Measurements from ENCODE around the gene STOX1. TPM values are rescaled to one million over a fixed set of nuclear protein-coding genes. Genes with fewer than 3 reads are reported as not detected.

STOX1 gene
- total and polyA plus RNA-seq, 2 of the 13 experiments (the other 11 are each of a cell fraction or from before 2014, with no cell fraction given) = 2.5 to 6.0 TPM

DNA sequence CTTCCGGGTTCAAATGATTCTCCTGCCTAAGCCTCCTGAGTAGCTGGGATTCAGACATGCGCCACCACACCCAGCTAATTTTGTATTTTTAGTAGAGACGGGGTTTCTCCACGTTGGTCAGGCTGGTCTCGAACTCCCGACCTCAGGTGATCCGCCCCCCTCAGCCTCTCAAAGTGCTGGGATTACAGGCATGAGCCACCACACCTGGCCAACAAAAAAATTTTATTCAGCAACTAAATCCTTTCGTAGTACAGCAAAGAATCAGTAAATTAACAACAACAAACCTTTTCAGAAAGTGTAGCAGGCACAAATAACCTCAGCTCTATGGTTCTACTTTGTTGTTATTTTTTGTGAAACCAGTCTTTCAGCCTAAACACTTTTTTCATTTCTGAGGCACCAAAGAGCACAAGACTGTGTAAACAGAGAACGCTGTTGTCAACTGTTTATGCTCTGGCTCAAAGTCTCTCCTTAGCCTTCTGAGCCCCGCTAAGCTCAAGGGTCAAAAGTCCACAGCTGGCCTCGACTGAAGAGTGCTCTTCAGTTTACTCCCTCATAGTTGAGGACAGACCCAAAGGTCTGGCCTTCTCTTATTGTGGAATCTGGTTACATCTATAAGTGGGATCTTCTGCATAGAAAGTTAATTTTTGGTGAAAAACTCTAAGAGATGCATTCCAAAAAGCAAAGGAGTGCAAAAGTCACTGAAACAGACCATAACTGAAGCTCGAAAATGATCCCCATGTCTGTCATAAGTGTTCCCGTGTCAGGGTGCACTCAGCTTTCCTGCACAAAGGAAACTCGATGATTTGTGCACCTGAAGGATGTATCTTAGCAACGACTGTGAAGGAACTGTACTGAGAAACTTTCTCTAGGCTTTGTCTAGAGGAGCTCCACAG is 49.2 kb downstream of the STOX1 start (continued):
- TF ChIP-seq PATZ1 (CRISPR knock-in tag; IDR thresholded peaks at IDR 0.05) (no peak), CENPX (CRISPR knock-in tag; IDR thresholded peaks at IDR 0.05) (no peak), ZNF619 (CRISPR knock-in tag; IDR thresholded peaks at IDR 0.05) (no peak), ZNF512 (CRISPR knock-in tag; IDR thresholded peaks at IDR 0.05) (no peak), MEF2D (CRISPR knock-in tag; IDR thresholded peaks at IDR 0.05) (peak; percentile 39; the same call in 1 of the 2 replicates), THAP9 (CRISPR knock-in tag; IDR thresholded peaks at IDR 0.05; ENCODE audit: borderline replicate concordance) (no peak), NR2F1 (CRISPR knock-in tag; IDR thresholded peaks at IDR 0.05) (peak; percentile 53 to 71; a peak in 2 of 4 replicates), NRL (CRISPR knock-in tag; IDR thresholded peaks at IDR 0.05; ENCODE audit: borderline replicate concordance) (no peak), JARID2 (CRISPR knock-in tag; IDR thresholded peaks at IDR 0.05; ENCODE audit: insufficient replicate concordance) (peak; percentile 71), ZFP62 (CRISPR knock-in tag; IDR thresholded peaks at IDR 0.05) (no peak)
- TF ChIP-seq, protein P1, sequence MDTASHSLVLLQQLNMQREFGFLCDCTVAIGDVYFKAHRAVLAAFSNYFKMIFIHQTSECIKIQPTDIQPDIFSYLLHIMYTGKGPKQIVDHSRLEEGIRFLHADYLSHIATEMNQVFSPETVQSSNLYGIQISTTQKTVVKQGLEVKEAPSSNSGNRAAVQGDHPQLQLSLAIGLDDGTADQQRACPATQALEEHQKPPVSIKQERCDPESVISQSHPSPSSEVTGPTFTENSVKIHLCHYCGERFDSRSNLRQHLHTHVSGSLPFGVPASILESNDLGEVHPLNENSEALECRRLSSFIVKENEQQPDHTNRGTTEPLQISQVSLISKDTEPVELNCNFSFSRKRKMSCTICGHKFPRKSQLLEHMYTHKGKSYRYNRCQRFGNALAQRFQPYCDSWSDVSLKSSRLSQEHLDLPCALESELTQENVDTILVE (CRISPR knock-in tag; IDR thresholded peaks at IDR 0.05) = peak; percentile 69
- TF ChIP-seq, protein P2, sequence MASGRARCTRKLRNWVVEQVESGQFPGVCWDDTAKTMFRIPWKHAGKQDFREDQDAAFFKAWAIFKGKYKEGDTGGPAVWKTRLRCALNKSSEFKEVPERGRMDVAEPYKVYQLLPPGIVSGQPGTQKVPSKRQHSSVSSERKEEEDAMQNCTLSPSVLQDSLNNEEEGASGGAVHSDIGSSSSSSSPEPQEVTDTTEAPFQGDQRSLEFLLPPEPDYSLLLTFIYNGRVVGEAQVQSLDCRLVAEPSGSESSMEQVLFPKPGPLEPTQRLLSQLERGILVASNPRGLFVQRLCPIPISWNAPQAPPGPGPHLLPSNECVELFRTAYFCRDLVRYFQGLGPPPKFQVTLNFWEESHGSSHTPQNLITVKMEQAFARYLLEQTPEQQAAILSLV (CRISPR knock-in tag; IDR thresholded peaks at IDR 0.05; ENCODE audit: borderline replicate concordance) = no peak
- TF ChIP-seq, protein P3, sequence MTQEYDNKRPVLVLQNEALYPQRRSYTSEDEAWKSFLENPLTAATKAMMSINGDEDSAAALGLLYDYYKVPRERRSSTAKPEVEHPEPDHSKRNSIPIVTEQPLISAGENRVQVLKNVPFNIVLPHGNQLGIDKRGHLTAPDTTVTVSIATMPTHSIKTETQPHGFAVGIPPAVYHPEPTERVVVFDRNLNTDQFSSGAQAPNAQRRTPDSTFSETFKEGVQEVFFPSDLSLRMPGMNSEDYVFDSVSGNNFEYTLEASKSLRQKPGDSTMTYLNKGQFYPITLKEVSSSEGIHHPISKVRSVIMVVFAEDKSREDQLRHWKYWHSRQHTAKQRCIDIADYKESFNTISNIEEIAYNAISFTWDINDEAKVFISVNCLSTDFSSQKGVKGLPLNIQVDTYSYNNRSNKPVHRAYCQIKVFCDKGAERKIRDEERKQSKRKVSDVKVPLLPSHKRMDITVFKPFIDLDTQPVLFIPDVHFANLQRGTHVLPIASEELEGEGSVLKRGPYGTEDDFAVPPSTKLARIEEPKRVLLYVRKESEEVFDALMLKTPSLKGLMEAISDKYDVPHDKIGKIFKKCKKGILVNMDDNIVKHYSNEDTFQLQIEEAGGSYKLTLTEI (CRISPR knock-in tag; conservative IDR thresholded peaks at IDR 0.05) = no peak
- TF ChIP-seq, protein P4, sequence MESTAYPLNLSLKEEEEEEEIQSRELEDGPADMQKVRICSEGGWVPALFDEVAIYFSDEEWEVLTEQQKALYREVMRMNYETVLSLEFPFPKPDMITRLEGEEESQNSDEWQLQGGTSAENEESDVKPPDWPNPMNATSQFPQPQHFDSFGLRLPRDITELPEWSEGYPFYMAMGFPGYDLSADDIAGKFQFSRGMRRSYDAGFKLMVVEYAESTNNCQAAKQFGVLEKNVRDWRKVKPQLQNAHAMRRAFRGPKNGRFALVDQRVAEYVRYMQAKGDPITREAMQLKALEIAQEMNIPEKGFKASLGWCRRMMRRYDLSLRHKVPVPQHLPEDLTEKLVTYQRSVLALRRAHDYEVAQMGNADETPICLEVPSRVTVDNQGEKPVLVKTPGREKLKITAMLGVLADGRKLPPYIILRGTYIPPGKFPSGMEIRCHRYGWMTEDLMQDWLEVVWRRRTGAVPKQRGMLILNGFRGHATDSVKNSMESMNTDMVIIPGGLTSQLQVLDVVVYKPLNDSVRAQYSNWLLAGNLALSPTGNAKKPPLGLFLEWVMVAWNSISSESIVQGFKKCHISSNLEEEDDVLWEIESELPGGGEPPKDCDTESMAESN (CRISPR knock-in tag; conservative IDR thresholded peaks at IDR 0.05) = peak; percentile 81
